H1 (cell line): ENCODE results near the gene VGF. TPM values are rescaled to one million over a fixed set of nuclear protein-coding genes. Genes with fewer than 3 reads are reported as not detected.

Source experiments
- ASH2L ChIP-seq: fragments of 200-600, 300-600 bp; sonication (generic); IDR thresholded peaks from one replicate; pipeline ENCODE4 v1.7.1; 2017; ENCODE audit warnings: low read length
- CREB1 ChIP-seq: IDR thresholded peaks from 2 replicates; pipeline ENCODE4 v1.6.1; 2012; ENCODE audit warnings: inconsistent platforms
- HDAC2 ChIP-seq, 2 experiments: fragments of 300-600 bp in 1 of 2; sonication (generic) in 1 of 2; IDR thresholded peaks; 2 replicates each; pipeline ENCODE4 v1.6.1; 2011 to 2012; ENCODE audit warnings: low read depth in 2 of 2, low read length in 2 of 2, mild to moderate bottlenecking in 2 of 2, moderate library complexity in 2 of 2, borderline replicate concordance in 1 of 2, inconsistent platforms in 1 of 2
- JUN ChIP-seq: IDR thresholded peaks from 2 replicates; pipeline ENCODE4 v1.6.1; 2011; ENCODE audit warnings: low read depth, mild to moderate bottlenecking, improper control_type of control experiment, low read length
- SIN3A ChIP-seq, 2 experiments: IDR thresholded peaks in 1 of 2; conservative IDR thresholded peaks in 1 of 2; 2 replicates each; pipeline ENCODE4 v1.6.1; 2011 to 2012; ENCODE audit warnings: low read length in 2 of 2, improper control_type of control experiment in 1 of 2, low read depth in 1 of 2, mild to moderate bottlenecking in 1 of 2
- polyA plus RNA-seq, 7 experiments: library from polyadenylated mRNA; depleted of rRNA in 3 of 7; stranded (reverse) in 5 of 7; unstranded in 2 of 7; fragments of >200 nt in 5 of 7; fragments of 200-250 nt in 2 of 7; gene quantifications; 1 replicate in 5 of 7; 2 replicates in 1 of 7; 4 replicates in 1 of 7; pipeline versions ENCODE4 v1.2.1 to v1.2.3, GENCODE V29; 2011 to 2013; ENCODE audit warnings: missing spikeins in 2 of 7, mixed read lengths in 2 of 7
- total RNA-seq: library from RNA; stranded (reverse); fragmentation: NEBNext Ultra II Directional; extraction: Animal tissue kit (Norgen Biotek cat#: 25700); gene quantifications from 2 replicates; pipeline ENCODE4 v1.2.1, GENCODE V29; 2021
- TF ChIP-seq, protein P1 (sequence below), 3 experiments: IDR thresholded peaks; 1 replicate in 2 of 3; 2 replicates in 1 of 3; pipeline versions ENCODE4 v1.5.1 to v1.6.1; 2011; ENCODE audit warnings: low read length in 3 of 3, mild to moderate bottlenecking in 3 of 3, inconsistent platforms in 2 of 3, low read depth in 1 of 3, moderate library complexity in 1 of 3; ENCODE audit not compliant: insufficient read depth in 1 of 3; ENCODE audit errors: control extremely low read depth in 1 of 3

Gene VGF
- total and polyA plus RNA-seq, 2 of the 8 experiments (the other 6 are each of a cell fraction or from before 2014, with no cell fraction given): 1.6 to 7.0 TPM

DNA sequence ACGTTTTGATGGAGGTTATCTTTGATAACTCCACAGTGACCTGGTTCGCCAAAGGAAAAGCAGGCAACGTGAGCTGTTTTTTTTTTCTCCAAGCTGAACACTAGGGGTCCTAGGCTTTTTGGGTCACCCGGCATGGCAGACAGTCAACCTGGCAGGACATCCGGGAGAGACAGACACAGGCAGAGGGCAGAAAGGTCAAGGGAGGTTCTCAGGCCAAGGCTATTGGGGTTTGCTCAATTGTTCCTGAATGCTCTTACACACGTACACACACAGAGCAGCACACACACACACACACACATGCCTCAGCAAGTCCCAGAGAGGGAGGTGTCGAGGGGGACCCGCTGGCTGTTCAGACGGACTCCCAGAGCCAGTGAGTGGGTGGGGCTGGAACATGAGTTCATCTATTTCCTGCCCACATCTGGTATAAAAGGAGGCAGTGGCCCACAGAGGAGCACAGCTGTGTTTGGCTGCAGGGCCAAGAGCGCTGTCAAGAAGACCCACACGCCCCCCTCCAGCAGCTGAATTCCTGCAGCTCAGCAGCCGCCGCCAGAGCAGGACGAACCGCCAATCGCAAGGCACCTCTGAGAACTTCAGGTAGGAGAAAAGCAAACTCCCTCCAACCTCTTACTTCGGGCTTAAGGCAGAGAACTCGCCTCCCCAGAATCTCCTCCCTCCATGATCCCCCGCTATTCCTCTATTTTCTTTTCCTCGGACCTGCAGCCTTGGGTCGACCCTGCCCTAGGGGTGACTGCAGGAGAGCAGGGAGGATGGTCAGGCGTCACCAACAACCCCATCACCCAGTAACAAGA, 38.5 kb downstream of the VGF start, which contains the start of gene SERPINE1 (continued):
- TF ChIP-seq, protein P1, sequence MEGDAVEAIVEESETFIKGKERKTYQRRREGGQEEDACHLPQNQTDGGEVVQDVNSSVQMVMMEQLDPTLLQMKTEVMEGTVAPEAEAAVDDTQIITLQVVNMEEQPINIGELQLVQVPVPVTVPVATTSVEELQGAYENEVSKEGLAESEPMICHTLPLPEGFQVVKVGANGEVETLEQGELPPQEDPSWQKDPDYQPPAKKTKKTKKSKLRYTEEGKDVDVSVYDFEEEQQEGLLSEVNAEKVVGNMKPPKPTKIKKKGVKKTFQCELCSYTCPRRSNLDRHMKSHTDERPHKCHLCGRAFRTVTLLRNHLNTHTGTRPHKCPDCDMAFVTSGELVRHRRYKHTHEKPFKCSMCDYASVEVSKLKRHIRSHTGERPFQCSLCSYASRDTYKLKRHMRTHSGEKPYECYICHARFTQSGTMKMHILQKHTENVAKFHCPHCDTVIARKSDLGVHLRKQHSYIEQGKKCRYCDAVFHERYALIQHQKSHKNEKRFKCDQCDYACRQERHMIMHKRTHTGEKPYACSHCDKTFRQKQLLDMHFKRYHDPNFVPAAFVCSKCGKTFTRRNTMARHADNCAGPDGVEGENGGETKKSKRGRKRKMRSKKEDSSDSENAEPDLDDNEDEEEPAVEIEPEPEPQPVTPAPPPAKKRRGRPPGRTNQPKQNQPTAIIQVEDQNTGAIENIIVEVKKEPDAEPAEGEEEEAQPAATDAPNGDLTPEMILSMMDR (IDR thresholded peaks at IDR 0.05; ENCODE audit: control extremely low read depth in 1 of 3, insufficient read depth in 1 of 3, low read depth in 1 of 3, low read length in 3 of 3): peak; percentile 6 to 39 (median 16); a peak in 3 of 4 replicates
- TF ChIP-seq HDAC2 (IDR thresholded peaks at IDR 0.05; ENCODE audit: borderline replicate concordance in 1 of 2, low read depth in 2 of 2, low read length in 2 of 2) (no peak), ASH2L (peak; percentile 27), SIN3A (conservative IDR thresholded peaks at IDR 0.05 in 1 of 2, IDR thresholded peaks at IDR 0.05 in 1 of 2; ENCODE audit: low read depth in 1 of 2, low read length in 2 of 2) (peak in 1 of 2 experiments; percentile 74; a peak in 1 of 4 replicates), CREB1 (no peak), JUN (no peak)
